HepG2 (cell line): Measurements from ENCODE around the gene FETUB. TPM values are rescaled to one million over a fixed set of nuclear protein-coding genes. Genes with fewer than 3 reads are reported as not detected.

Source experiments
- GTF3A ChIP-seq: sonication (generic); formaldehyde crosslinking; conservative IDR thresholded peaks from 2 replicates; pipeline ENCODE4 v1.4.0; 2020; ENCODE audit warnings: mild to moderate bottlenecking, missing genetic modification reagents
- KMT2B ChIP-seq: IDR thresholded peaks from 2 replicates; pipeline ENCODE4 v1.6.1; 2016; ENCODE audit warnings: missing genetic modification reagents, missing compliant biosample characterization
- NBN ChIP-seq: fragments of 450-650 bp; conservative IDR thresholded peaks from 2 replicates; pipeline ENCODE4 v1.6.1; 2017
- NR1H2 ChIP-seq: sonication (generic); formaldehyde crosslinking; IDR thresholded peaks from 2 replicates; pipeline ENCODE4 v1.8.1; 2022; ENCODE audit warnings: low read depth, missing genetic modification reagents, borderline replicate concordance
- RBM39 ChIP-seq: fragments of 200-400 bp; formaldehyde crosslinking; IDR thresholded peaks from one replicate; pipeline ENCODE4 v1.6.1; 2018; ENCODE audit warnings: antibody characterized with exemption, mild to moderate bottlenecking, low read depth, low read length; ENCODE audit not compliant: poor library complexity, severe bottlenecking
- SAFB2 ChIP-seq: sonication (generic); formaldehyde crosslinking; IDR thresholded peaks from 2 replicates; pipeline ENCODE4 v1.5.1; 2020; ENCODE audit warnings: missing genetic modification reagents, low read depth, mild to moderate bottlenecking, borderline replicate concordance
- SYNCRIP ChIP-seq: fragments of 200-400 bp; formaldehyde crosslinking; IDR thresholded peaks from 2 replicates; pipeline ENCODE4 v1.6.1; 2018; ENCODE audit warnings: mild to moderate bottlenecking, low read depth, low read length; ENCODE audit not compliant: insufficient read depth
- U2AF2 ChIP-seq: fragments of 200-400 bp; formaldehyde crosslinking; IDR thresholded peaks from 2 replicates; pipeline ENCODE4 v1.6.1; 2017; ENCODE audit warnings: low read depth, mild to moderate bottlenecking, low read length
- ZNF143 ChIP-seq: sonication (generic); formaldehyde crosslinking; IDR thresholded peaks from 2 replicates; pipeline ENCODE4 v1.4.0; 2020; ENCODE audit warnings: missing genetic modification reagents
- ZNF24 ChIP-seq: fragments of 450-650 bp; IDR thresholded peaks from 2 replicates; pipeline ENCODE4 v1.6.1; 2017; ENCODE audit warnings: antibody characterized with exemption, mild to moderate bottlenecking
- ZNF629 ChIP-seq: sonication (generic); formaldehyde crosslinking; conservative IDR thresholded peaks from 2 replicates; pipeline ENCODE4 v1.5.0; 2020; ENCODE audit warnings: missing genetic modification reagents
- polyA plus RNA-seq, 8 experiments: library from polyadenylated mRNA; depleted of rRNA in 3 of 8; stranded (reverse) in 7 of 8; unstranded in 1 of 8; fragments of >200 nt; fragmentation: Illumina TruSeq in 4 of 8; extraction: Trizol in 4 of 8; gene quantifications; 2 replicates each; pipeline versions ENCODE4 v1.2.1 to v1.2.3, GENCODE V29; 2011 to 2016; ENCODE audit warnings: low read depth in 4 of 8, missing spikeins in 1 of 8, mixed read lengths in 1 of 8; ENCODE audit not compliant: insufficient read depth in 1 of 8
- total RNA-seq, 5 experiments: library from RNA; depleted of rRNA; stranded (reverse); fragments of >200 nt; fragmentation: Illumina TruSeq; extraction: Trizol; gene quantifications; 2 replicates each; pipeline ENCODE4 v1.2.3, GENCODE V29; 2016; ENCODE audit warnings: low read depth in 1 of 5
- TF ChIP-seq, protein P1 (sequence below): sonication (generic); formaldehyde crosslinking; IDR thresholded peaks from 2 replicates; pipeline ENCODE4 v1.4.0; 2020; ENCODE audit warnings: missing genetic modification reagents, borderline replicate concordance
- TF ChIP-seq, protein P2 (sequence below): sonication (generic); formaldehyde crosslinking; IDR thresholded peaks from 2 replicates; pipeline ENCODE4 v1.5.0; 2020; ENCODE audit warnings: mild to moderate bottlenecking, missing genetic modification reagents, borderline replicate concordance
- TF ChIP-seq, protein P3 (sequence below): sonication (generic); formaldehyde crosslinking; IDR thresholded peaks from 2 replicates; pipeline ENCODE4 v1.9.0; 2022; ENCODE audit warnings: low read depth, missing genetic modification reagents
- TF ChIP-seq, protein P4 (sequence below): sonication (generic); formaldehyde crosslinking; IDR thresholded peaks from 2 replicates; pipeline ENCODE4 v1.4.0; 2020; ENCODE audit warnings: mild to moderate bottlenecking, missing genetic modification reagents
- TF ChIP-seq, protein P5 (sequence below): sonication (generic); formaldehyde crosslinking; IDR thresholded peaks from 2 replicates; pipeline ENCODE4 v1.8.0; 2022; ENCODE audit warnings: missing genetic modification reagents, mild to moderate bottlenecking, borderline replicate concordance

FETUB gene
- total and polyA plus RNA-seq, 2 of the 13 experiments (the other 11 are each of a cell fraction or from before 2014, with no cell fraction given): 2.1 to 4.4 TPM

DNA sequence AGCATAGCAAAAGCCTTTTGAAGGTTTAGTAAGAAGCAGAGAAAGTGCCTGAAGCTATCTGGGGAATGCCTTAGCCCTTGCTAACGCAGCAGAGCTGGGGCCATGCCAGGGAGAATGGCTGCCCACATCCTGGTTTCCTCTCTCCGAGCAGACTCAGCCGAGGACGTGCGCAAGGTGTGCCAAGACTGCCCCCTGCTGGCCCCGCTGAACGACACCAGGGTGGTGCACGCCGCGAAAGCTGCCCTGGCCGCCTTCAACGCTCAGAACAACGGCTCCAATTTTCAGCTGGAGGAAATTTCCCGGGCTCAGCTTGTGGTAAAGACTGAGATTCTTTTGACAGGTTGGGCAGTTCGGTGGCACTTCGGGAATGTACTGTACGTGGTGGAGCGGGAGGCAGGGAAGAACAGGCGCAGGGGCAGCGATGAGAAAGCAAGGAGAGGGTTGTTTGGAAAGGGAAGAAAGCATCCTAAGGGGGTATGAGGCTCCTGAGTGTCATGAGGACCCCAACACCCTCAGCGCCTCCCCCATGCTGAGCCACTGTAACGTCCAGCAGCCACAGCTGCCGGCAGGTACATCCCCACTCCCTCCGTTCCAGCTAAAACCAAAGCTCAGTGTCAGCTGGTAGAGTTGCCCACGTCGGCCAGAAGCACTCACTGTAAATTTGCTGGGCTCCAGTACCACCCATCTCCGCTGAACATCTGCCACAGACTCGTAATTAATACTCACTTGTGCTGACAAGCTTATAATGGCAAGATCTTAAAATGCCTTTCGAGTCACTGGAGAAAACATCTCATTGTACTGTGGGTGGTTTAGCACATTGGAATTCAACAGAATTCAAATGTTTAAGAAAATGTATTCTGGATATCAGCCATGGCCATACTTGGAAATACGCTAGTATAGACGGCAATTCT is 22.9 kb upstream of the FETUB start (continued):
- TF ChIP-seq, protein P1, sequence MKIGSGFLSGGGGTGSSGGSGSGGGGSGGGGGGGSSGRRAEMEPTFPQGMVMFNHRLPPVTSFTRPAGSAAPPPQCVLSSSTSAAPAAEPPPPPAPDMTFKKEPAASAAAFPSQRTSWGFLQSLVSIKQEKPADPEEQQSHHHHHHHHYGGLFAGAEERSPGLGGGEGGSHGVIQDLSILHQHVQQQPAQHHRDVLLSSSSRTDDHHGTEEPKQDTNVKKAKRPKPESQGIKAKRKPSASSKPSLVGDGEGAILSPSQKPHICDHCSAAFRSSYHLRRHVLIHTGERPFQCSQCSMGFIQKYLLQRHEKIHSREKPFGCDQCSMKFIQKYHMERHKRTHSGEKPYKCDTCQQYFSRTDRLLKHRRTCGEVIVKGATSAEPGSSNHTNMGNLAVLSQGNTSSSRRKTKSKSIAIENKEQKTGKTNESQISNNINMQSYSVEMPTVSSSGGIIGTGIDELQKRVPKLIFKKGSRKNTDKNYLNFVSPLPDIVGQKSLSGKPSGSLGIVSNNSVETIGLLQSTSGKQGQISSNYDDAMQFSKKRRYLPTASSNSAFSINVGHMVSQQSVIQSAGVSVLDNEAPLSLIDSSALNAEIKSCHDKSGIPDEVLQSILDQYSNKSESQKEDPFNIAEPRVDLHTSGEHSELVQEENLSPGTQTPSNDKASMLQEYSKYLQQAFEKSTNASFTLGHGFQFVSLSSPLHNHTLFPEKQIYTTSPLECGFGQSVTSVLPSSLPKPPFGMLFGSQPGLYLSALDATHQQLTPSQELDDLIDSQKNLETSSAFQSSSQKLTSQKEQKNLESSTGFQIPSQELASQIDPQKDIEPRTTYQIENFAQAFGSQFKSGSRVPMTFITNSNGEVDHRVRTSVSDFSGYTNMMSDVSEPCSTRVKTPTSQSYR: no peak
- TF ChIP-seq SYNCRIP (no peak), ZNF24 (no peak), RBM39 (peak; percentile 6), GTF3A (CRISPR knock-in tag) (no peak), U2AF2 (0 out of 2 replicates have a peak, but pooled peaks have one; percentile 30), ZNF143 (CRISPR knock-in tag) (no peak; the same call in 1 of the 2 replicates), KMT2B (no peak; the same call in 1 of the 2 replicates), NBN (no peak), NR1H2 (CRISPR knock-in tag) (no peak), ZNF629 (CRISPR knock-in tag) (no peak), SAFB2 (CRISPR knock-in tag) (peak; percentile 84; the same call in 1 of the 2 replicates)
- TF ChIP-seq, protein P2, sequence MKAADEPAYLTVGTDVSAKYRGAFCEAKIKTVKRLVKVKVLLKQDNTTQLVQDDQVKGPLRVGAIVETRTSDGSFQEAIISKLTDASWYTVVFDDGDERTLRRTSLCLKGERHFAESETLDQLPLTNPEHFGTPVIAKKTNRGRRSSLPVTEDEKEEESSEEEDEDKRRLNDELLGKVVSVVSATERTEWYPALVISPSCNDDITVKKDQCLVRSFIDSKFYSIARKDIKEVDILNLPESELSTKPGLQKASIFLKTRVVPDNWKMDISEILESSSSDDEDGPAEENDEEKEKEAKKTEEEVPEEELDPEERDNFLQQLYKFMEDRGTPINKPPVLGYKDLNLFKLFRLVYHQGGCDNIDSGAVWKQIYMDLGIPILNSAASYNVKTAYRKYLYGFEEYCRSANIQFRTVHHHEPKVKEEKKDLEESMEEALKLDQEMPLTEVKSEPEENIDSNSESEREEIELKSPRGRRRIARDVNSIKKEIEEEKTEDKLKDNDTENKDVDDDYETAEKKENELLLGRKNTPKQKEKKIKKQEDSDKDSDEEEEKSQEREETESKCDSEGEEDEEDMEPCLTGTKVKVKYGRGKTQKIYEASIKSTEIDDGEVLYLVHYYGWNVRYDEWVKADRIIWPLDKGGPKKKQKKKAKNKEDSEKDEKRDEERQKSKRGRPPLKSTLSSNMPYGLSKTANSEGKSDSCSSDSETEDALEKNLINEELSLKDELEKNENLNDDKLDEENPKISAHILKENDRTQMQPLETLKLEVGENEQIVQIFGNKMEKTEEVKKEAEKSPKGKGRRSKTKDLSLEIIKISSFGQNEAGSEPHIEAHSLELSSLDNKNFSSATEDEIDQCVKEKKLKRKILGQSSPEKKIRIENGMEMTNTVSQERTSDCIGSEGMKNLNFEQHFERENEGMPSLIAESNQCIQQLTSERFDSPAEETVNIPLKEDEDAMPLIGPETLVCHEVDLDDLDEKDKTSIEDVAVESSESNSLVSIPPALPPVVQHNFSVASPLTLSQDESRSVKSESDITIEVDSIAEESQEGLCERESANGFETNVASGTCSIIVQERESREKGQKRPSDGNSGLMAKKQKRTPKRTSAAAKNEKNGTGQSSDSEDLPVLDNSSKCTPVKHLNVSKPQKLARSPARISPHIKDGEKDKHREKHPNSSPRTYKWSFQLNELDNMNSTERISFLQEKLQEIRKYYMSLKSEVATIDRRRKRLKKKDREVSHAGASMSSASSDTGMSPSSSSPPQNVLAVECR (CRISPR knock-in tag): peak; percentile 62; the same call in 1 of the 2 replicates
- TF ChIP-seq, protein P3, sequence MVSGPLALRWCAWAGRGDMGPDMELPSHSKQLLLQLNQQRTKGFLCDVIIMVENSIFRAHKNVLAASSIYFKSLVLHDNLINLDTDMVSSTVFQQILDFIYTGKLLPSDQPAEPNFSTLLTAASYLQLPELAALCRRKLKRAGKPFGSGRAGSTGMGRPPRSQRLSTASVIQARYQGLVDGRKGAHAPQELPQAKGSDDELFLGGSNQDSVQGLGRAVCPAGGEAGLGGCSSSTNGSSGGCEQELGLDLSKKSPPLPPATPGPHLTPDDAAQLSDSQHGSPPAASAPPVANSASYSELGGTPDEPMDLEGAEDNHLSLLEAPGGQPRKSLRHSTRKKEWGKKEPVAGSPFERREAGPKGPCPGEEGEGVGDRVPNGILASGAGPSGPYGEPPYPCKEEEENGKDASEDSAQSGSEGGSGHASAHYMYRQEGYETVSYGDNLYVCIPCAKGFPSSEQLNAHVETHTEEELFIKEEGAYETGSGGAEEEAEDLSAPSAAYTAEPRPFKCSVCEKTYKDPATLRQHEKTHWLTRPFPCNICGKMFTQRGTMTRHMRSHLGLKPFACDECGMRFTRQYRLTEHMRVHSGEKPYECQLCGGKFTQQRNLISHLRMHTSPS (CRISPR knock-in tag): 0 out of 2 replicates have a peak, but pooled peaks have one; percentile 50
- TF ChIP-seq, protein P4, sequence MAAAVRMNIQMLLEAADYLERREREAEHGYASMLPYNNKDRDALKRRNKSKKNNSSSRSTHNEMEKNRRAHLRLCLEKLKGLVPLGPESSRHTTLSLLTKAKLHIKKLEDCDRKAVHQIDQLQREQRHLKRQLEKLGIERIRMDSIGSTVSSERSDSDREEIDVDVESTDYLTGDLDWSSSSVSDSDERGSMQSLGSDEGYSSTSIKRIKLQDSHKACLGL (CRISPR knock-in tag): 0 out of 2 replicates have a peak, but pooled peaks have one; percentile 9
- TF ChIP-seq, protein P5, sequence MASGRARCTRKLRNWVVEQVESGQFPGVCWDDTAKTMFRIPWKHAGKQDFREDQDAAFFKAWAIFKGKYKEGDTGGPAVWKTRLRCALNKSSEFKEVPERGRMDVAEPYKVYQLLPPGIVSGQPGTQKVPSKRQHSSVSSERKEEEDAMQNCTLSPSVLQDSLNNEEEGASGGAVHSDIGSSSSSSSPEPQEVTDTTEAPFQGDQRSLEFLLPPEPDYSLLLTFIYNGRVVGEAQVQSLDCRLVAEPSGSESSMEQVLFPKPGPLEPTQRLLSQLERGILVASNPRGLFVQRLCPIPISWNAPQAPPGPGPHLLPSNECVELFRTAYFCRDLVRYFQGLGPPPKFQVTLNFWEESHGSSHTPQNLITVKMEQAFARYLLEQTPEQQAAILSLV: 0 out of 2 replicates have a peak, but pooled peaks have one; percentile 15
